NCI-H345 treated with DMSO at 0.1 percent for 48 hours (cell line): Measurements from ENCODE around the gene GIPC3.
A peak's percentile ranks its signal among the peaks of the same experiment; 100 is the strongest.

Experiments
- DNase-seq: peaks from one replicate; lab custom pipeline; 2025; ENCODE audit not compliant: unreplicated experiment; lab: John Stamatoyannopoulos, UW

Gene GIPC3

GRCh38 chr19:3604987-3605343 lies 19.7 kb downstream of the GIPC3 start:
- no peak for DNase-seq

- DNase-seq = no peak
Observed at GRCh38 chr19:3605361-3605760, 20.1 kb downstream of the GIPC3 start.

GRCh38 chr19:3605770-3606169 lies 20.5 kb downstream of the GIPC3 start:
- no peak for DNase-seq

- DNase-seq = peak; percentile 40
Observed at GRCh38 chr19:3606174-3606689, 21.0 kb downstream of the GIPC3 start.

- no peak for DNase-seq
Observed at GRCh38 chr19:3606690-3607289, 21.5 kb downstream of the GIPC3 start, which contains the start of gene TBXA2R. TSS of gene TBXA2R (minus strand) at chr19:3606875. CDS start at chr19:3600634, 6,241 bp downstream.

- DNase-seq = no peak
Observed at GRCh38 chr19:3607303-3608078, 22.2 kb downstream of the GIPC3 start.

- no peak for DNase-seq
Observed at GRCh38 chr19:3608079-3608641, 22.9 kb downstream of the GIPC3 start.

GRCh38 chr19:3608750-3609322 lies 23.6 kb downstream of the GIPC3 start:
- no peak for DNase-seq

- DNase-seq = no peak
Observed at GRCh38 chr19:3609779-3610719, 24.8 kb downstream of the GIPC3 start.

- no peak for DNase-seq
Observed at GRCh38 chr19:3610745-3611717, 25.8 kb downstream of the GIPC3 start.

- DNase-seq = no peak
Observed at GRCh38 chr19:3611841-3612240, 26.6 kb downstream of the GIPC3 start.

- no peak for DNase-seq
Observed at GRCh38 chr19:3612330-3612729, 27.1 kb downstream of the GIPC3 start.

GRCh38 chr19:3612901-3613741 lies 27.8 kb downstream of the GIPC3 start:
- DNase-seq = no peak

- DNase-seq = peak; percentile 28
Observed at GRCh38 chr19:3613818-3614661, 28.8 kb downstream of the GIPC3 start.

- DNase-seq = no peak
Observed at GRCh38 chr19:3614858-3615505, 29.7 kb downstream of the GIPC3 start.

GRCh38 chr19:3615524-3616135 lies 30.4 kb downstream of the GIPC3 start:
- DNase-seq = no peak

- DNase-seq = no peak
Observed at GRCh38 chr19:3617463-3617862, 32.2 kb downstream of the GIPC3 start.
